HG03175 (cell line): ENCODE results near the gene AGT.
"Not testable (repeated sequence)": the region's sequence is repeated elsewhere in the genome, so short reads cannot be mapped to it uniquely, and the experiment has no call there.

Experiments used
- ATAC-seq: cut with Tn5 transposase; IDR thresholded peaks from one replicate; pipeline ENCODE4 v1.9.1; 2021; ENCODE audit warnings: mild to moderate bottlenecking, moderate library complexity; ENCODE audit not compliant: unreplicated experiment

AGT gene

GRCh38 chr1:230745071-230745470 lies 31.1 kb upstream of the AGT start:
- no peak for ATAC-seq

GRCh38 chr1:230744382-230744781 lies 30.5 kb upstream of the AGT start:
- no peak for ATAC-seq

- no peak for ATAC-seq
Measured at GRCh38 chr1:230743899-230744298, 30.0 kb upstream of the AGT start.

GRCh38 chr1:230739564-230740290 lies 25.8 kb upstream of the AGT start:
- ATAC-seq, result no peak

GRCh38 chr1:230737622-230738262 lies 23.8 kb upstream of the AGT start:
- no peak for ATAC-seq

GRCh38 chr1:230735447-230735846 lies 21.5 kb upstream of the AGT start:
- no peak for ATAC-seq

- no peak for ATAC-seq
Measured at GRCh38 chr1:230730977-230731376, 17.1 kb upstream of the AGT start.

GRCh38 chr1:230728710-230729392 lies 14.9 kb upstream of the AGT start:
- ATAC-seq, result no peak

- no peak for ATAC-seq
Measured at GRCh38 chr1:230725256-230726012, 11.5 kb upstream of the AGT start.

GRCh38 chr1:230721849-230722522 lies 8.1 kb upstream of the AGT start:
- not testable (repeated sequence) for ATAC-seq

- no peak for ATAC-seq
Measured at GRCh38 chr1:230717251-230717650, 3.3 kb upstream of the AGT start.

GRCh38 chr1:230716453-230716852 lies 2.5 kb upstream of the AGT start:
- not testable (repeated sequence) for ATAC-seq

- no peak for ATAC-seq
Measured at GRCh38 chr1:230715510-230715909, 1.6 kb upstream of the AGT start.

- no peak for ATAC-seq
Measured at GRCh38 chr1:230713547-230713914, 391 bp downstream of the AGT start.

- ATAC-seq, result no peak
Measured at GRCh38 chr1:230713138-230713537, 784 bp downstream of the AGT start.

GRCh38 chr1:230712470-230712942 lies 1.4 kb downstream of the AGT start:
- no peak for ATAC-seq

- no peak for ATAC-seq
Measured at GRCh38 chr1:230711245-230711644, 2.7 kb downstream of the AGT start.

- ATAC-seq, result no peak
Measured at GRCh38 chr1:230710543-230710904, 3.4 kb downstream of the AGT start.

GRCh38 chr1:230709619-230710542 lies 4.0 kb downstream of the AGT start:
- ATAC-seq, result no peak
